ENCODE data around the gene SLC22A16.

The SLC22A16 gene

DNA sequence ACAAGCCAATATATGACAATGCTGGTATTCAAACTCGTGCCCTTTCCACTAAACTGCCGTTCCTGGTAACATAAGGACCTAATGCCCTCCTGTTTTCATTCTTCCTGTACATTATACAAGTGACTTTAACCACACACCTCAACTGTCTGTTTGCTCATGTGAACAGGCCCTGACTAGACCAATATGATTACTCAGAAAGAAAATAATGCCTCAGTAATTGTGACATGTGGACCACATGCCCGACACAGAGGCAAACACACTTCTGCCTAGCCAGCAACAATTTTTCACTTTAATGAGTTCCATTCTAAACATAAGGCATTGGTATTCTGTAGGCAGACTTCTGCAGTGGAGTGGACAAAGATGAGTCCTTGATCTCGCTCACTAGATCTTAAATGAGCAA, 30.0 kb downstream of the SLC22A16 start:
- no peak for FAIRE-seq

GRCh38 chr6:110440026-110440425, 36.4 kb downstream of the SLC22A16 start:
- FAIRE-seq = no peak

DNA sequence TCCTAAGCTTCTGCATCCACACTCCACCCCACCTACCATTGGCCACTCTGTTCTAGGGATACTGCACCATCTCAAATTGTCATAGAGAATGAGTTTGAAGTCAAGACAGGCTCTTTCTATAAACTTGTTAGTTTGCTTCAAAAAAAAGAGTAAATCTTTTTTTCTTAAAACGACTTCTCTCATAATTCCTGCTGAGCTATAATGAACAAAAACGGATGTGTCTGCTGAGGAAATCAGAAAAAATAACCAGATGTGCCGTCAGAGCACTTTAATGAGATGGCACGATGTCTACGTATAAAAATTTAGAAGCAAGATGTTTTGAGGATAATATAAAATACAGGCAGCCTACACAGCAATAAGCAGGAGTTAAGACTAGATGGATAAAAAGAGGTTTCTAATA, 37.1 kb downstream of the SLC22A16 start:
- no peak for FAIRE-seq

DNA sequence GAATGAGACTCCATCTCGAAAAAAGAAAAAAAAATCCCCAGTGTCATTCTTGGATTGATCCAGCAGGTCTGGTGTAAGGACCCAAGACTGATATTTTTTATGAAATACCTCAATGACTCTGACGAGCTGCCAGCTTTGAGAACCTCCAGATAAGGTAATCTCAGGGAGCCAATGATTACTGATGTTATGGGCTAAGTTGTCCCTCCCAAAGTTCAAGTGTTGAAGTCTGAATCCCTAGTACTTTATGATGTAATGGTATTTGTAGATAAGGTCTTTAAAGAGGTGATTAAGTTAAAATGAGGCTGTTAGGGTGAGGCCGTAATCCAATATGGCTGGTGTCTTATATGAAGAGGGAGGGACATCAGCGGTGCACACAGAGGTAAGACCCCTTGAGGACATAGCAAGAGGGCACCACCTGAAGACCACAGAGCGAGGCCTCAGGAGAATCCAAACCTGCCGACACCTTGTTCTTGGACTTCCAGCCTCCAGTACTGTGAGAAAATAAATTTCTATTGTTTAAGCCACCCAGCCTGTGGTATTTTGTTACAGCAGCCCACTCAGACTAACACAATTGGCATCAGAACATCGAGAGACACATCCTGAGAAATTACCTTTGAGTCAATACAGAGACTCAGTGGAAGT, 41.3 kb downstream of the SLC22A16 start:
- FAIRE-seq = no peak

- no peak for FAIRE-seq
Measured at GRCh38 chr6:110432285-110432900, 44.0 kb downstream of the SLC22A16 start.

GRCh38 chr6:110430741-110431140, 45.7 kb downstream of the SLC22A16 start:
- no peak for FAIRE-seq

- no peak for FAIRE-seq
Measured at GRCh38 chr6:110430236-110430635, 46.2 kb downstream of the SLC22A16 start.

- FAIRE-seq = no peak
Measured at GRCh38 chr6:110428153-110428552, 48.3 kb downstream of the SLC22A16 start.

DNA sequence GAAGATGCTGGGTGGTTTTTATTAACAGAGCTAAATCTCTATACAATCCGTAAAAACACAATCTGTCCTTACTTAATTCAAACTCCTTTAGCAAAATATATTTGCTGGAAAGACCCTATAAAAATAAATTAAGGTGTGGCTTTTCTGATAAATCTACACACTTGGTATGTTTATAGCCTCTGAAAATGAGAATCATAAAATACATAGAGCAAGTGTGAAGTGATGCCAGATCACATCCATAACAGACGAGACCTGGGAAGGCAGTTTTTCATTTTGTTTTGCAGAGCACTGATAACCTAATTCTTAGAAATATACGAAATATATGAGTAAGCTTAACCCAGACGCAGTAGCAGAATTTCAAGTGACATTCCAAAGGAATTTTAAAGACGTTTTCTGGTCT, 50.6 kb downstream of the SLC22A16 start:
- FAIRE-seq = no peak

DNA sequence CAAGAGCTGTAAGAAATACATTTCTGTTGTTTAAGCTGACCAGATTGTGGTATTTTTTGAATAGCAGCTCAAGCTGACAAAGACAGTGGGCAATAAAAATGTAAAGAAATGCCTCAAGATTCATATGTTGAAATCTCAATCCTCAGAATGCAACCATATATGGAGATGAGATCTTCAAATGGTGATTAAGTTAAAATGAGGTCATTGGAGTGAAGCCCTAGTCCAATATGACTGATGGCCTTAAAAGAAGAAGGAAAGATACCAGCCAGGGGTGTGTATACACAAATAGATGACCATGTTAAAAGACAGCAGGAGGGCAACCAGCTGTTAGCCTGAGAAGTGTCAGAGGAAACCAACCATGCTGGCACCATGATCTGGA, 54.0 kb downstream of the SLC22A16 start:
- FAIRE-seq = no peak

- no peak for FAIRE-seq
Measured at GRCh38 chr6:110421749-110422443, 54.5 kb downstream of the SLC22A16 start.

GRCh38 chr6:110419028-110419739, 57.2 kb downstream of the SLC22A16 start:
- no peak for FAIRE-seq

- FAIRE-seq = no peak
Measured at GRCh38 chr6:110418594-110418993, 57.8 kb downstream of the SLC22A16 start.

- no peak for FAIRE-seq
Measured at GRCh38 chr6:110415086-110415916, 61.1 kb downstream of the SLC22A16 start, which contains the start of gene DDO. TSS of gene DDO (minus strand) at chr6:110415575. CDS start at chr6:110413462, 2,113 bp downstream.

- FAIRE-seq = no peak
Measured at GRCh38 chr6:110414669-110415068, 61.7 kb downstream of the SLC22A16 start.

GRCh38 chr6:110412360-110412759, 64.1 kb downstream of the SLC22A16 start:
- no peak for FAIRE-seq

DNA sequence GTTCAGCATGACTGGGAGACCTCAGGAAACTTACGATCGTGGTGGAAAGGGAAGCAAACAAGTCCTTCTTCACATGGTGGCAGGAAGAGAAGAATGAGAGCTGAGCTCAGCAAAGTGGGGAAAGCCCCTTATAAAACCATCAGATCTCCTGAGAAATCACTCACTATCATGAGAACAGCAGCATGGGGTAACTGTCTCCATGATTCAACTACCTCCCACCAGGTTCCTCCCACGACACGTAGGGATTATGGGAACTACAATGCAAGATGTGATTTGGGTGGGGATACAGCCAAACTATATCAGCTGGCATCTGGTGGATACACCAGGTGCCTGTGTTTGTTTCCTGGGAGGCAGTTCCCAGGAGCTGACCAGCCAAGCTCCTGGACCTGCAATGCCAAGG, 65.9 kb downstream of the SLC22A16 start:
- FAIRE-seq = no peak

DNA sequence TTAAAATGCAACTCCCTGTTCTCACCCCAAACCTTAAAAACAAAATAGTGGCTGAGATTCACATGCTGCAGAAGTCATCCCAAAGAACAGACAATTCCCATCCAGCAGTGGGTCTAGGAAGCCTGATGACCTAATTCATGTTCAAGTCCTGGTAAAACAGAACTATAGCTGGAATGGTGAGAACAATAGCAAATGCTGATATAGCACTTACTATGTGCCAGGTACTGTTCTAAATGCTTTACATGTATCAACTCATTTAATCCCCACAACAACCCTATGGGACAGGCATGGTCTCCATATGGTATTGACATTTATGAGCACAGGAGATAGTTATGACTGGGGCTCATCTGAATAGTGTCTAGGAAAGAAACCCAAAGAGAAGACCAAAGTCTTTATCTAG, 66.6 kb downstream of the SLC22A16 start:
- no peak for FAIRE-seq

- FAIRE-seq = no peak
Measured at GRCh38 chr6:110408901-110409300, 67.5 kb downstream of the SLC22A16 start.

DNA sequence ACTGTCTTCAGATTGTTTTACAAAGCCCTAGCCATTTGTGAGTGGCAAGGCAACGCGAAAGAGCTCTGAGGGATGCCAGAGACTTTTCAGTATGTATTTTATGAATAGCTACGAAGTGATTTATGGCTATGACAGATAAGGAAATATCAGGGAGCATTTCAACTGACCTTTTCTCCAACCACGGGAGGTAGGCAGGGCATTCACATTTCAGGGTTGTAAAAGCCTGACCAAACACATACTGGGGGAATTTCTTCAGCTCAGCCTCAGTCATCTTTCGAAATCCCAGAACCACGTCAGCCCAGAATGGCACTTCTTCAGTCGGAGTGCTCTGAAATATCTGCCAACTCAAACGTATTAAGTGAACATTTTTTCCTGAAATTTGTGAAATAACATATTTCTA, 71.8 kb downstream of the SLC22A16 start:
- FAIRE-seq = no peak

- no peak for FAIRE-seq
Measured at GRCh38 chr6:110401585-110402176, 74.7 kb downstream of the SLC22A16 start.

- no peak for FAIRE-seq
Measured at GRCh38 chr6:110400208-110400607, 76.2 kb downstream of the SLC22A16 start.

All from A204.1 (cell line).